HG03460 (cell line): ENCODE data around the gene IRF7.
A peak's percentile ranks its signal among the peaks of the same experiment; 100 is the strongest.
"Not testable (repeated sequence)": the region's sequence is repeated elsewhere in the genome, so short reads cannot be mapped to it uniquely, and the experiment has no call there.

Experiments used
- ATAC-seq: cut with Tn5 transposase; IDR thresholded peaks from one replicate; pipeline ENCODE4 v1.9.1; 2021; ENCODE audit not compliant: unreplicated experiment

IRF7 gene

DNA sequence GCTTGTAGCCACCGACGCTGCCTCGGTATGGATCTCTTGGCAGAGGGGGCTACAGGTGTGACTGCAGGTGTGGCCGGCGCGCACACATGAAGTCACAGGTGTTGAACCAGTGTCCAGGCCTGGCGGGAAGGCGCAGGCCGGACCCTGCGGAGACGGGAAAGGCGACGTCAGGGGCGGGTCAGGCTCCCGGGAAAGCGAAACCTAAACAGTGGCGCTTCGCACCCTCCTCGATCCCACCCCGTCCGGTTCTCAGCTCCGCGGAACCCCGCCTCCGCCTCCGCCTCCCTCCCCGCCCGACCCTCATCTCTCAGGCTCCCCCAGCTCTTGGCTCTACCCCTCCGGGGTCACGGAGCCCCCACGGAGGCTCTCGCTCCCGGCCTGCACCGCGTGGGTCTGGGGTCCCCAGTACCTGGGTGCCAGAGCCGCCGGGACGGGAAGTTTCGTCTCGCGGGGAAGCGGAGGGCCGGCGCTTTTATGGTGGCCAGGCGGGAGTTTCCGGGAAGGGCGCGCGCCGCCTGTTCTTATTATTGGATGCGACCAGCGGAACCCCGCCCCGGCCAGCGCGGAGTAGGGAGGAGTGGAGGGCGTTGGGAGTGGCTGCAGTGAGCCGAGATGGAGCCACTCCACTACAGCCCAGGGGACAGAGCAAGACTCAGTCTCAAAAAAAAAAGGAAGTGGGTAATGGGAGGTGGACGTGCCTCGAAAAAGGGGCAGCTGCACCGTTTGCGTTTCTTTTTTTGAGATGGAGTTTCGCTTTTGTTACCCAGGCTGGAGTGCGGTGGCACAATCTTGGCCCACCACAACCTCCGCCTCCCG, at the start of gene IRF7:
Gene IRF7, minus strand, starts transcription at position 447 of the 816 bp plus-strand sequence. CDS start 586 bp downstream, outside the sequence.
- ATAC-seq: peak; percentile 79

DNA sequence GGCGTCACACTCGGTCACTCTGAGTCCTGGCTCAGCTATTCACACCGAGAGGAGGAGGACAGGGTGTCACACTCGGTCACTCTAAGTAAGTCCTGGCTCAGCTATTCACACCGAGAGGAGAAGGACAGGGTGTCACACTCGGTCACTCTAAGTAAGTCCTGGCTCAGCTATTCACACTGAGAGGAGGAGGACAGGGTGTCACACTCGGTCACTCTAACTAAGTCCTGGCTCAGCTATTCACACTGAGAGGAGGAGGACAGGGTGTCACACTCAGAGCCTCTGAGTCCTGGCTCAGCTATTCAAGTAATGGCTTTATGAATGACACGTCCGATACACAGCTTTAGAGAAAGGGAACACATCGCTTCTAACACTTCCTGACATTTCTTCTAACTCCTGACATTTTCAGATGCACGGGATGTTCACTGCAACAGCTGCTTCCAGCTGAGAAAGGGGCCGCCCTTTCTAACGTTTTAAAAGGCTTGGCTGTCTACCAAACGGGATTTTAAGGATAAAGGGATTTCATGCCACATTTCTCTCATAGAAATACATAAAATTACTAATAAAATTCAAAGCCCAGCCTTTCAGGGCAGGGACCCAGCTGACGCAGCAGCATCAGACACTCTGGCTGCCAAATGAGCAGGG, 49.4 kb upstream of the IRF7 start:
- no peak for ATAC-seq

DNA sequence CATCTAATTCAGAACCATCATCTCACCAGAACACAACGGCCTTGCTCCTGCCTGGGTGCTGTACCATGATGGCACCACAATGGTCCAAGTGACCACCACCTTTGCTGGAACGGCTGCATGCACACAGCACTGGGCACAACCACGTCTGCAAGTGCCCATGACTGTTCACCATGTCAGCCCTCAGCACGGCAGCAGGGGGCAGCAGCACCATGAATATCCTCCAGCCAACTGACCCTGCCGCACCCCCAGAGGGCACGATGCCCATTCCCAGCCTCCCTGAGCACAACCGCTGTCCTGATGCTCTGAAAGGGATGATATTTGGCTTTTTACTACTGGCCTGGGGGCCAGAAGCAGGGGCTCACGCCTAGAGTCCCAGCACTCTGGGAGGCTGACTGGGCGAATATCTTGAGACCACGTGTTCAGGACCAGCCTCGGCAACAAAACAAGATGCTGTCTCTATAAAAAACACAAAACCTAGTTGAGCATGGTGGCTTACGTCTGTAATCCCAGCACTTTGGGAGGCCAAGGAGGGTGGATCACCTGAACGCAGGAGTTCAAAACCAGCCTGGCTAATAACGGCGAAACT, 47.0 kb upstream of the IRF7 start:
- no peak for ATAC-seq

DNA sequence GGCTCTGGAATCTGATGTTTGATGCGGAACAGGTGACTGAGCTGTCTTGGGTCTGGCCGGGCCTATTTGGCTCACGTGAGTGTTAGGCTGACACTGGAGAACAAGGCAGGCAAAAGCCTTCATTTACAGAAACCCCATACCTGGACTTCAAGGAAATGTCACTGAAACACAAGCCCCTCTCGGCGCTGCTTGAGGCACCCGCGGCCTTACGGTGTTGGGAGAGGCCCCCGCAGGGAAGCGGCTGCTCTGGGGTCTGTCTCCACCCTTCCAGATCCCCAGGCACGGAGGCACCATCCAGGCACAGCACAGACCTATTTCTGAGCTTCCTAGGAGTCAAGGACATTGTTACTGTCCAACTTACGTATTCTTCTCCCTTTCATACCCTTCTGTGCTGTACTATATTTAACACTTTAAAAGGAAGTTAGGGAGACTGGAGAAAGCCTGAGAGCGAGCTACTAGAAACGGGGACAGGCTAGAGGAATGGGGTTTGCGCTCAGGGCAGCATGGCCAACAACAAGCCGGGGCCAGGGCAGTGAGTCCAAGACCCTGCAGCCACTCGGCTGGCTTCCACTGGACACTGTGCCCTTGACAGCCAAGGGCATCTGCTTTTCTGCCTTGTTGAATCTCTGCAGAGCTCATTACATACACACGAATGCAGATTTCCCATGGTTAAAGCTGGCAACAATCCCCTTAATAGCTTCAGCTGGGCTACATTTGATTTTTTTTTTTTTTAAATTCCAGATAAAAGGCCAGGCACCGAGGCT, 45.1 kb upstream of the IRF7 start:
- ATAC-seq: no peak

DNA sequence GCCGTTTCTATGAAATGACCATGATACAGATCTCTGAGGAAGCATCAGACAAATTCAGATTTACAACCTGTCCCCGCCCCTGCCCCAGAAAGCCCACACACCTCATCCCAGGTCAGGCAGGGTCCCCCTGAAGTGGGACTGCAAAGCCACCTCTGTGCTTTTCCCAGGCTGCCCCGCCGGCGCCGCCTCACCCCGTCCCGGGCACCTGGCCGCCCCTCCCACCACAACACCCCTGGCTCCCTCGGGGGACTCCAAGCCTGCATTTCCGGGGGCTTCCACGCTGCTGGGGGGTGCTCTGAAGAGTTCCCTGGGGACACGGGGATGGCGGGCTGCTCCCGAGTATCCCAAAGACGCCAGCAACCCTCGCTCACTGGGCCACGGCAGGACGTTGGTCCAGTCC, 44.5 kb upstream of the IRF7 start:
- ATAC-seq: no peak

DNA sequence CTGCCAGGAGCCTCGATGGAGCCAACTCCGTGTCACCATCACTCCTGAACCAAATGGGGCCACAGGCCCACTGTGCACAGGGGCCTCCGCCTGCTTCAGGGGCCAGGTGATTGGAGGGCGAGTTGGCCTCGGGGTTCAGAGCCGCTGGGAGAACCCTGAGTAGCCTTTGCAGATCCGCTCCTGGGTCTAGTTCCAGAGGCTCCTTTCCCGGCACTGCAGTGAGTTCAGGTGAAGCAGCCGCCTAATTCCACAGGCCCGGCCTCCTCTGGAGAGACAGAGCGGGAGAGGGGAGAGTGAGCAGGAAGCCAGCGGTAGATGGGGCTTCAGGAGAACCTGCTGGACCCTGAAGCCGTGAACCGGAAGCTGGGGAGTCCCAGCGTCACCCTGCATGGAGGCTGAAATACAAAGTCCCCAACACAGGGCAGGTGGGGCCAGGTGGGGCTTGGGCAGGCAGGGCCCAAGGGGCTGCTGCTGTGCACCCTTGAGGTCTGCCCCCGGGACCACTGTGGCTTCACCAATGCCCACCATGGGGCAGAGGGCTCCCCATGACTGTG, 43.9 kb upstream of the IRF7 start:
- no peak for ATAC-seq

DNA sequence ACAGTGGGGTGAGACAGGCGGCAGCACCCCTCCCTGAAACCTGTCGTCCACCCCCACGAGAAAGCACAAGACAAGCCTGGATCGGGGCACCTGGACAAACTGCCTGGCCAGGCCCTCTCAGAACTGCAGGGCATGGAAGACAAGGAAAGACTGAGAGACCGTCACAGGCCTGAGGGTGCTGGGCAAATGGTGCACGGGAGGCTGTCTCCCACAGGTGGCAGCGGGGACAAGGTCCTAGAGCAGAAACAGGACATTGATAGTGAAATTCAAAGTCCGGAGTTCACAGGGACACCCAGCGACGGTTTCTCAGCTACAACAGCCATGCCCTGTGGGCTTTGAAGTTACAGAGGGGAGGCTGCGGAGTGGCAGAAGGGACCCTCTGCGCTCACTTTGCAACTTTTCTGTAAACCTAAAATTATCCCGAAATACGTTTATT, 42.0 kb upstream of the IRF7 start:
- ATAC-seq: no peak

DNA sequence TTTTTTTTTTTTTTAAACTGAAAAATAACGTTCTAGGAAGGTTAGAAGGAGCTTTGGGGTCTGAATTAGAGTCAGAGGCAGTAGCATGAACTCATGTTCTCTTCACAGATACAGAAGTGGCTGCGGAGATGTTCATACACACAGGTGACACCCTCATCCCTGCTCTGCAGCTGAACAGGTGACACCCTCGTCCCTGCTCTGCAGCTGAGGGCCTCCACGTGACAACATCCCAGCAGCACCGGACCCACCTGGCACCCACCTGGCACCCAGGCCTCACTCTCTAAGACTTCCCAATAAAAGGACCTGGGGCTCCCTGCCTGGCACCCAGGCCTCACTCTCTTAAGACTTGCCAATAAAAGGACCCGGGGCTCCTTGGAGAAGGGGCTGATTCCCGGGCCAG, 41.1 kb upstream of the IRF7 start:
- no peak for ATAC-seq

DNA sequence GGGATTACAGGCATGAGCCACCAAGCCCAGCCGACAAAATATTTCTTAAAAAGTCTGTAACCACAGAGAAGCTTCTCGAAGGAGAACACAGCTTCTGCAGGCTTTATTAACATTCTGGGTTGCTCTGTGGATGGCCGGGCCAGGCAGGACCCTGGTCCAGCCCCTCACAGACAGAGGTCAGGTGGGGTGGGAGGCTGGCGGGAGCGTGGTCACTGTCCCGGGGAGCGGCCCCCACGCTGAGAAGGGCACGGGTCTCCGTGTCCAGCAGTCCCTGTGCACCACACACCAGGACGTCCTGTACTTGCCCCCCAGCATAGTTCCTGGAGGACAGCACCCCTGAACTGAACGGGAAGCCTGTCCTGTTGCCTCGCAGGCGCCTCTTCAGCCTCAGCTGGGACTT, 40.7 kb upstream of the IRF7 start:
- no peak for ATAC-seq

DNA sequence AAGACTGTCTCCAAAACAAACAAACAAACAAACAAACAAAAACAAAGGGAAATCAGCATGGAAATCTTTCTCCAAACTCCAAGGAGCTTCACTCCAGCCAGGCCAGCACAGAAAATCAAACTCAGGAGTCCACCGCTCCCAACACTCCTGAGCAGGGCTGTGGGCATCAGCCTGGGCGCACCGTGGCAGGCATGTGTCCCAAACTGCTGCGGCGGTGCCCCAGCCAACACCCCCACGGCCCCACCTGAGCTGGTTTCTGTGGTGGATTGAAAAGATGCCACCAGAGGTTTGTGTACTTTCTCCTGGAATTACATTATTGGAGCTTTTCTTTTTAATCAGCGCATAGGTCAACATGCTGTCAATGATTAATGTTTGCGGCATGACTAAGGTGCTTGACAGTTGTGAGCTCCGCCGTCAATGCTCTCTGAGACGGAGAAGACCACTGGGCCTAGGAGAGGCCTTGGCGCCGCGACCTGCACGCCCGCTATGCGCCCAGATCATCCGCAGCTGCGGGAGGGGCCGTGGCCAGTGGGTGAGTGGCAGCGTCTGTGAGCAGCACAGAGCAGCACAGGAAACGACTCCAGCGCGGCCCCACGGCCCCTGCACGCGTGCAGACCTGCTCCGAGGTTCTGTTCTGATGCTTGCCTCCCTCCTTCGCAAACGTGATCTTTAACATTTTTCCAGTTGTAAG, 39.4 kb upstream of the IRF7 start:
- ATAC-seq: no peak

DNA sequence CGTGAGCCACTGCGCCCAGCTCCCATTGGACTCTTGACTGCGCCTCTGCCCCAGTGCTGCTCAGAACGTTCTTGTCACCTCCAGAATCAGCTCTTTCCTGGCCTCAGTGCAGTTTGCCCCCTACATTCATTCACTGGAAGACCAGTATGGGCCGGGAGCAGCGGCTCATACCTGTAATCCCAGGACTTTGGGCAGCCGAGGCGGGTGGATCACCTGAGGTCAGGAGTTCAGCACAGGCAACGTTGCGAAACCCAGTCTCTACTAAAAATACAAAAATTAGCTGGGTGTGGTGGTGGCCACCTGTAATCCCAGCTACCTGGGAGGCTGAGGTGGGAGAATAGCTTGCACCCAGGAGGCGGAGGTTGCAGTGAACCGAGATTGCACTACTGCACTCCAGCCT, 38.7 kb upstream of the IRF7 start:
- ATAC-seq: not testable (repeated sequence)

DNA sequence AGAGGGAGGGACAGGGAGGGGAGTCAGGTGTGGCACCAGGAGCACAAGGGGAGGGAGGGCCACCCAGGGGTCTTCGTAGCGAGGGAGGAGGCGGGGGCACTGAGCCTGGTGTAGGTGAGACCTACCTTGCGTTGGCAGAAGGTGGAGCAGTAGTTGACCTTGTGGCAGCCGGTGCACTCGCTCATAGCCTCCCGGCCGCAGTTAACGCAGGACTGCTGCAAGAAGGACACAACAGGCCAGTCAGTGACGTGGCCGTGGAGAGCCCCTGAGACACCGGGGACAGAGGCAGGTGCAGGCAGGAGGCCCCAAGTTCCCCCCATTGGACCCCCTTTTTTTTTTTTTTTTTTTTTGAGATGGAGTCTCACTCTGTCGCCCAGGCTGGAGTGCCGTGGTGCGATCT, 38.1 kb upstream of the IRF7 start:
- no peak for ATAC-seq

DNA sequence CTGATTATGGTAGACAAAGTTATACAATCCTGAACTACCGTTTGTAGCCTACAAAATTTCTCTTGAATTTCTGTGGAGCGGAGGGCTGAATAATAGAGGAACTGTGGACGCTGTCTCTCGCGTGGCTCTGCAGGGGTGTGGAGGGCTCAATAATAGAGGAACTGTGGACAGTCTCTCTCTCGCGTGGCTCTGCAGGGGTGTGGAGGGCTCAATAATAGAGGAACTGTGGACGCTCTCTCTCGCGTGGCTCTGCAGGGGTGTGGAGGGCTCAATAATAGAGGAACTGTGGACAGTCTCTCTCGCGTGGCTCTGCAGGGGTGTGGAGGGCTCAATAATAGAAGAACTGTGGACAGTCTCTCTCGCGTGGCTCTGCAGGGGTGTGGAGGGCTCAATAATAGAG, 37.4 kb upstream of the IRF7 start:
- not testable (repeated sequence) for ATAC-seq

DNA sequence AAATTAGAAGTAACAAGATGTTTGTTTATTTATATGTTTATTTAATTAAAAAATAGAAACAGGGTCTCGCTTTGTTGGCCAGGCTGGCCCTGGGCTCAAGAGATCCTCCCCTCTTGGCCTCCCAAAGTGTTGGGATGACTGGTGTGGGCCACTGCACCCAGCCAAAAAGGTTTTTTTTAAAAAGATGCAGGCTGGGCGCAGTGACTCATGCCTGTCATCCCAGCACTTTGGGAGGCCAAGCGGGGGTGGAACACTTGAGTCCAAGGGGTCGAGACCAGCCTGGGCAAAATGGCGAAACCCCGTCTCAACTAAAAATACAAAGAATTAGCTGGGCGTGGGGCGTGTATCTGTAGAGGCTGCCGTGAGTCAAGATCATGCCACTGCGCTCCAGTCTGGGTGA, 34.7 kb upstream of the IRF7 start:
- no peak for ATAC-seq

DNA sequence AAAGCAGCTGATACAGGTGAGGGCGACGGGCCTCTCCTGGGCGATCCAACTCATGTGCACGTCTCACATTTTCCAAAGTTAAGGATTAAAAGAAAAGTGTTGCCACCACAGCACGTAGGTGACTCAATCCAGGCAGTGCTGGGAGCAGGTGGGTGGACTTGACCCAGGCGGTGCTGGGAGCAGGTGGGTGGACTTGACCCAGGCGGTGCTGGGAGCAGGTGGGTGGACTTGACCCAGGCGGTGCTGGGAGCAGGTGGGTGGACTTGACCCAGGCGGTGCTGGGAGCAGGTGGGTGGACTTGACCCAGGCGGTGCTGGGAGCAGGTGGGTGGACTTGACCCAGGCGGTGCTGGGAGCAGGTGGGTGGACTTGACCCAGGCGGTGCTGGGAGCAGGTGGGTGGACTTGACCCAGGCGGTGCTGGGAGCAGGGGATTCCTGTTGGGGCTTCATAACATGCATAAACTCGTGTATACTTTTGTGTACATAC, 32.0 kb upstream of the IRF7 start:
- not testable (repeated sequence) for ATAC-seq

DNA sequence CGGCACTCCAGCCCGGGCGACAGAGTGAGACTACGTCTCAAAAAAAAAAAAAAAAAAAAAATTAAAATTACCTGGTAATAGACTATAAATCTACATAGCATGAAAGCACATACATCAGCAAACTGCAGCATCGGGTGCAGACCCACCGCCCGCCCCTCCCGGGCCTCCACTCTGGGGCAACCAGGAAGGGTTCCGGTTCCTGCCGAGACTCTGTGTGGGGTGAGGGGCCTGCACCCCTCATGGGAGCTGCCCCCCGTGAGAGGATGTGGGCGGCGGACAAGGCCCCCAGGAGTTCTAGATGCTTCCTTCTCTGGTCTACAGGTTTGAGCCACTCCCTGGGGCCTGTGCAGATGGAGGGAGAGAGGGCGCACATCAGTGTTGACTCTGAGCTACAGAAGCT, 30.5 kb upstream of the IRF7 start:
- no peak for ATAC-seq

DNA sequence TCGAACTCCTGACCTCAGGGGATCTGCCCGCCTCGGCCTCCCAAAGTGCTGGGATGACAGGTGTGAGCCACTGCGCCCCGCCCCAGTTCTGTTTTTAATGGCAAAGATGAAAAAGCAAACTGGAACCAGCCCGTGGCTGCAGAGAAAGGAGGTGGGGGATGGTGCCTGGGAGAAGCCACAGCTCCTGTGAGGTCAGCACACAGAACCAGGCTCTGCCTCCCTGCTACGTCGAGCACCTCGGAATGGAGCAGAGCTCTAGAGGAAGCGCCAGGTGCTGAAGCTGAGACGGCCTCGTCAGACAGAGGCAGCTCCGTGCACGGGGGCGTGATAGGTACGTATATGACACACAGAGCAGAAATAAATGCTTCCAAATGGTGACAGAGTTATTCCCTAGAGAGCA, 29.8 kb upstream of the IRF7 start:
- no peak for ATAC-seq

DNA sequence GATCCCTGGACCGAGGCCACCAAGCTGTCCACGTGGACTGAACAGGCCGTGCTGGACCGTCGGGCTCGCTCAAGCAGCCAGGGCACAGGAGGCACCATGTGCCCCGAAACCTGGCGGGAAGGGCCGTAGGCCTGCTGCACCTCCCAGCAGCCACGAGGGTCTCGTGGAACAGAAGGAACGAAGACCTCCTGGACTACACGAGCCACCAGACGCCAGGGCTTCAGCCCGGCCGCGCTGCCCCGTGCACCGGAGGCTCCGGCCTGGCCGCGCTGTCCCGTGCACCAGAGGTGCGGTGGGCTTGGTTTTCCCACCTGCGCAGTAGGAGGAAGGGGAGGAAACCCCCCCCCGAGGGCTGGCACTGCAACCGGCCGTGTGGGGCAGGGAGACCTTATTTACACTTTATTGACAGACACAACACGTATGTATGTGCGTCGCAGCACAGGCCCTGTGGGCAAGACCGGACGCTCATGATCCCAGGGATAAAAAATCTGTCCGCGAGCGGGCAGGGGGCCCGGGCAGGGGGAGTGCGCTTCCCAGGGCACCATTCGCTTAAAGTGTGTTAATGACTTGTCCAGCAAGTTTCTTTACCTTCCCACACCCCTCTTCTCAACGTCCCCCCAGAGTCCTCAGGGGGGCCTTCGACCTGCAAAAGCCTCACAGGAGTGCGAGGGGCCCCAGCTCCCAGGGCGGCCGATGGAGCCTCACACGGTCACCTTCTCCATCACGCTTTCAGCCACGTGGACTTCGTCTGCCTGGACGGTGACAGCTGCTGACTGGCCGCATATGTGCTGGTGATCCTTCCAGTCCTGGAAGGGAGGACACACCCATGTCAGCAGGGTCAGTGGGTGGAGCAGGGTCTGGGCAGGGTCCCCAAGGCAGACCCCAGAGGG, 28.3 kb upstream of the IRF7 start:
- ATAC-seq: no peak

DNA sequence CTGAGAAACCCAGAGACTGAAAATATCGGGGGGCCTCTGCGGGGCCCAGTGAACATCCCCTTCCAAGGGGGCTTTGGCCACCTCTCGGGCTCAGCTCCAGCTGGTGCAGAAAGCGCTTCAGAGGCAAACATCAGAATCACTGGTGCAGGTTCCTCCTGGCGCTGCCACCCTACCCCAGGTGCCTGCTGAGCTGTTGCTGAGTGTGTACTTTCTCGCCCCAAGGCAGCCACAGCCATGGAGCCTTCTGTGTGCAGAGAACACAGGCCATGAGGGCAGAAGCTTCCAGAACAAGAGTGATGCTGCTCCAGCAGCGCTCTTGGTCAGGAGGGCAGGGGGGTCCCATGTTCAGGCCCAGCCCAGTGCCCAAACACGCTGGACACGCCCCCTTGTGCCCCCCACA, 27.6 kb upstream of the IRF7 start:
- ATAC-seq: no peak
